ENCODE results near the gene SUN2. TPM values are rescaled to one million over a fixed set of nuclear protein-coding genes. Genes with fewer than 3 reads are reported as not detected.

The SUN2 gene
- total RNA-seq, 1 donor from 2014 or later, result 121 TPM

DNA sequence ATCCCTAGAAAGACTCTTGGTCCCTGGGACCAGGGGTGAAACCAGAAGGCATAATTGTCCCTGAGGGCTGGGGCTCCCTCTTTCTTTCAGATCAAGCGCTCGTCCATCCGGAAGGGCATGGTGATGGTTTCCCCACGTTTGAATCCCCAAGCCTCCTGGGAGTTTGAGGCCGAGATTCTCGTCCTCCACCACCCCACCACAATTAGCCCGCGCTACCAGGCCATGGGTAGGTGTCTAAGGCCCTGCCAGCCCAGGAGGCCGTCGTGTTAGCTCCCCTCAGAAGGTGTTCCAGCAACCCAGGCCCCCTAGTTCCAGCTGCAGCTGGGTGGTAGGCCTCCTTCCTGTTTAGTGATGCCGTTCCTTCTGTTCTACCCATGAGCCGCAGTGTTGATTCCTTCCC is 28.7 kb downstream of the SUN2 start:
- H3K36me3 Mint-ChIP-seq (ENCODE audit: low read depth), result peaks cover 93% of the 10 kb centered on the region
- H3K4me1 Mint-ChIP-seq (ENCODE audit: low read depth), result no peaks in the 10 kb centered on the region
- H3K27me3 Mint-ChIP-seq (ENCODE audit: low read depth), result no peaks in the 10 kb centered on the region
- H3K4me3 Mint-ChIP-seq (ENCODE audit: low read depth), result no peak overlapping the region
- H3K9me3 Mint-ChIP-seq, result no peaks in the 10 kb centered on the region
- intact Hi-C loops (cut with micrococcal nuclease), result no loop called here
- DNase-seq (ENCODE audit: low spot score), result no peak
- H3K27ac Mint-ChIP-seq, result no peak overlapping the region

DNA sequence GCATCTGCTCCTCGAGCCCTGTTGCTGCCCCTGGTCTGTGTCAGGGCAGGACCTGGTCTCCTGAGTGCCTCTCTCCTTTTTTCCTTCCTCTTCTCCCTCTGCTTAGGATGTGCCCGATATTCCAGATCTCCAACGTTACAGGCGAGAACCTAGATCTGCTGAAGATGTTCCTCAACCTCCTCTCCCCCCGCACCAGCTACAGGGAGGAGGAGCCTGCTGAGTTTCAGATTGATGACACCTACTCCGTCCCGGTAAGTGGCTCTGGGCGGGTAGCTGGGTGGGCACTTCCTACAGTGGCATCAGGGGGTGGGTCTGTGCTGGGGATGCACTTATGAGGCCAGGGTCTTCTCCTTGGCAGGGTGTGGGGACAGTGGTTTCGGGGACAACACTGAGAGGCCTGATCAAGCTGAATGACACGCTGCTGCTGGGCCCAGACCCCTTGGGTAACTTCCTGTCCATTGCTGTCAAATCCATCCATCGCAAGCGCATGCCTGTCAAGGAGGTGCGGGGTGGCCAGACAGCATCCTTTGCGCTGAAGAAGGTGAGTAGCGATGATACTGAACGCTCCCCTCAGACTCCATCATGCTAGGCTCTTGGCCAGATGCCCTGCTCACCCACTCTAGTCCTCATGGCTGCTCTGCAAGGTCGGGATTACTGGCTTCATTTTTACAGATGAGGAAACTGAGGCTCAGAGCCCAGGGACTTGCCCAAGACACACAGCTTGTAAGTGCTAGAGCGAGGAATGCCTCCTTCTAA is 29.7 kb downstream of the SUN2 start:
- intact Hi-C loops (cut with micrococcal nuclease), result no loop called here
- Mint-ChIP-seq H3K4me3 (ENCODE audit: low read depth) (no peak overlapping the region), H3K27me3 (ENCODE audit: low read depth) (no peaks in the 10 kb centered on the region), H3K36me3 (ENCODE audit: low read depth) (peaks cover 96% of the 10 kb centered on the region), H3K4me1 (ENCODE audit: low read depth) (no peaks in the 10 kb centered on the region), H3K27ac (no peak overlapping the region), H3K9me3 (no peaks in the 10 kb centered on the region)
- no peak for DNase-seq (ENCODE audit: low spot score)

GRCh38 chr22:38724926-38725571 is 30.7 kb downstream of the SUN2 start:
- H3K27ac Mint-ChIP-seq, result no peak overlapping the region
- H3K27me3 Mint-ChIP-seq (ENCODE audit: low read depth), result no peaks in the 10 kb centered on the region
- H3K4me1 Mint-ChIP-seq (ENCODE audit: low read depth), result no peaks in the 10 kb centered on the region
- H3K4me3 Mint-ChIP-seq (ENCODE audit: low read depth), result no peak overlapping the region
- H3K36me3 Mint-ChIP-seq (ENCODE audit: low read depth), result peaks cover 91% of the 10 kb centered on the region
- intact Hi-C loops (cut with micrococcal nuclease), result no loop called here
- DNase-seq (ENCODE audit: low spot score), result no peak
- H3K9me3 Mint-ChIP-seq, result no peaks in the 10 kb centered on the region

DNA sequence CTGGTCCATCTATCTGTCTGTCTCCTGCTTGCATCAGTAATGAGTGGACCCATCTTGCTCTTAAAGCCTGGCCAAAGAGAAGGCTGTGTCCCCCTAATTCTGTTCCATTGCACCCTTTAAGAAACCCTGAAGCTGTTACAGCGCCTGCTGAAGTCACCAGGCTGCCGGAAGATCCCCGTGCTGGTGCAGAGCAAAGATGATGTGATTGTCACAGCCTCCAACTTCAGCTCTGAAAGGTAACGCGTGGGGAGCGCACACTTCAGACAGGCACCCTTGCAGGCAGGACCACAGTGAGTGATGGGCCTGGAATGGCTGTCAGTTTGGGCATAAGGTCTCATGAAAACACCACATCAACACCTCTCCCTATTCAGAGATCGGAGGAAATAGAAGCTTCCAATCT is 31.6 kb downstream of the SUN2 start:
- Mint-ChIP-seq H3K27me3 (ENCODE audit: low read depth) (no peaks in the 10 kb centered on the region), H3K4me1 (ENCODE audit: low read depth) (no peaks in the 10 kb centered on the region), H3K9me3 (no peaks in the 10 kb centered on the region), H3K27ac (no peak overlapping the region), H3K36me3 (ENCODE audit: low read depth) (peaks cover 87% of the 10 kb centered on the region), H3K4me3 (ENCODE audit: low read depth) (no peak overlapping the region)
- intact Hi-C loops (cut with micrococcal nuclease), result no loop called here
- DNase-seq (ENCODE audit: low spot score), result no peak

GRCh38 chr22:38721551-38721950 is 34.2 kb downstream of the SUN2 start:
- peaks cover 3% of the 10 kb centered on the region for H3K4me1 Mint-ChIP-seq (ENCODE audit: low read depth)
- intact Hi-C loops (cut with micrococcal nuclease), result no loop called here
- no peaks in the 10 kb centered on the region for H3K9me3 Mint-ChIP-seq
- H3K27me3 Mint-ChIP-seq (ENCODE audit: low read depth), result no peaks in the 10 kb centered on the region
- H3K27ac Mint-ChIP-seq, result no peak overlapping the region
- DNase-seq (ENCODE audit: low spot score), result no peak
- H3K36me3 Mint-ChIP-seq (ENCODE audit: low read depth), result peaks cover 84% of the 10 kb centered on the region
- H3K4me3 Mint-ChIP-seq (ENCODE audit: low read depth), result no peak overlapping the region

GRCh38 chr22:38720350-38720749 is 35.4 kb downstream of the SUN2 start:
- no peaks in the 10 kb centered on the region for H3K9me3 Mint-ChIP-seq
- H3K36me3 Mint-ChIP-seq (ENCODE audit: low read depth), result peaks cover 75% of the 10 kb centered on the region
- no peak for DNase-seq (ENCODE audit: low spot score)
- no peak overlapping the region for H3K27ac Mint-ChIP-seq
- H3K4me3 Mint-ChIP-seq (ENCODE audit: low read depth), result no peak overlapping the region
- no peaks in the 10 kb centered on the region for H3K27me3 Mint-ChIP-seq (ENCODE audit: low read depth)
- intact Hi-C loops (cut with micrococcal nuclease), result no loop called here
- H3K4me1 Mint-ChIP-seq (ENCODE audit: low read depth), result peaks cover 3% of the 10 kb centered on the region

DNA sequence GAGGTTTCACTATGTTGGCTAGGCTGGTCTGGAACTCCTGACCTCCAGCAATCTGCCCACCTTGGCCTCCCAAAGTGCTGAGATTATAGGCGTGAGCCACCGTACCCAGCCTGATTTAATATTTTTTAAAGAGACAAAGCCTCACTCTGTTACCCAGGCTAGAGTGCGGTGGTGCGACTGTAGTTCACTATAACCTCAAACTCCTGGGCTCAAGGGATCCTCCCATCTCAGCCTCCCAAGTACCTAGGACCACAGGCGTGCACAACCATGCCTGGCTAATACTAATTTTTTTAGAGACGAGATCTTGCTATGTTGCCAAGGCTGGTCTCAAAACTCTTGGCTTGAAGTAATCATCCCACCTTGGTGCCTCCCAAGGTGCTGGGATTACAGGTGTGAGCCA is 36.6 kb downstream of the SUN2 start:
- no peaks in the 10 kb centered on the region for H3K9me3 Mint-ChIP-seq
- no peak overlapping the region for H3K27ac Mint-ChIP-seq
- H3K36me3 Mint-ChIP-seq (ENCODE audit: low read depth), result peaks cover 68% of the 10 kb centered on the region
- H3K4me1 Mint-ChIP-seq (ENCODE audit: low read depth), result peaks cover 5% of the 10 kb centered on the region
- no peak for DNase-seq (ENCODE audit: low spot score)
- intact Hi-C loops (cut with micrococcal nuclease), result no loop called here
- H3K27me3 Mint-ChIP-seq (ENCODE audit: low read depth), result no peaks in the 10 kb centered on the region
- H3K4me3 Mint-ChIP-seq (ENCODE audit: low read depth), result no peak overlapping the region

- Mint-ChIP-seq H3K36me3 (ENCODE audit: low read depth) (peaks cover 66% of the 10 kb centered on the region), H3K27ac (no peak overlapping the region), H3K4me3 (ENCODE audit: low read depth) (no peak overlapping the region), H3K9me3 (no peaks in the 10 kb centered on the region), H3K27me3 (ENCODE audit: low read depth) (no peaks in the 10 kb centered on the region), H3K4me1 (ENCODE audit: low read depth) (peaks cover 10% of the 10 kb centered on the region)
- intact Hi-C loops (cut with micrococcal nuclease), result no loop called here
- no peak for DNase-seq (ENCODE audit: low spot score)
Observed at GRCh38 chr22:38718414-38718813, 37.4 kb downstream of the SUN2 start.

GRCh38 chr22:38717244-38717643 is 38.6 kb downstream of the SUN2 start:
- H3K9me3 Mint-ChIP-seq, result no peaks in the 10 kb centered on the region
- no peak overlapping the region for H3K4me3 Mint-ChIP-seq (ENCODE audit: low read depth)
- H3K4me1 Mint-ChIP-seq (ENCODE audit: low read depth), result peaks cover 20% of the 10 kb centered on the region
- no peaks in the 10 kb centered on the region for H3K27me3 Mint-ChIP-seq (ENCODE audit: low read depth)
- no peak for DNase-seq (ENCODE audit: low spot score)
- intact Hi-C loops (cut with micrococcal nuclease), result no loop called here
- no peak overlapping the region for H3K27ac Mint-ChIP-seq
- peaks cover 66% of the 10 kb centered on the region for H3K36me3 Mint-ChIP-seq (ENCODE audit: low read depth)

DNA sequence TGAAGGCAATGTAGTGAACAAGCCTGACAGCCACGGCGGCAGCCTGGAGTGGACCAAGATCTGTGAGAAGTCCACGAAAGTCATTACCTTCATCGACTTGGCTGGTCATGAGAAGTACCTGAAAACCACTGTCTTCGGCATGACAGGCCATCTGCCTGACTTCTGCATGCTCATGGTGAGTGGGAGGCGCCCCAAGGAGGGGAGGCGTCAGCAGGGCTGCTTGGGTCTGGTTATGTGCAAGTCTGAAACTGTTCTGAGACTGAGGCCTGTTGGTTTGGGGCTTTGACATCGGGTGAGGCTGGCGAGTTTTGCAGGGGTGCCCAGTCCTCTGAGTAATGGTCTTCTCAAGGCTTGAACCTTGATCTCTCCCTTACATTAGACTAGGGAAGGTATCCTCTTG is 39.0 kb downstream of the SUN2 start:
- Mint-ChIP-seq H3K36me3 (ENCODE audit: low read depth) (peaks cover 66% of the 10 kb centered on the region), H3K27ac (no peak overlapping the region), H3K9me3 (no peaks in the 10 kb centered on the region), H3K4me3 (ENCODE audit: low read depth) (no peak overlapping the region), H3K4me1 (ENCODE audit: low read depth) (peaks cover 23% of the 10 kb centered on the region), H3K27me3 (ENCODE audit: low read depth) (no peaks in the 10 kb centered on the region)
- intact Hi-C loops (cut with micrococcal nuclease), result no loop called here
- no peak for DNase-seq (ENCODE audit: low spot score)

DNA sequence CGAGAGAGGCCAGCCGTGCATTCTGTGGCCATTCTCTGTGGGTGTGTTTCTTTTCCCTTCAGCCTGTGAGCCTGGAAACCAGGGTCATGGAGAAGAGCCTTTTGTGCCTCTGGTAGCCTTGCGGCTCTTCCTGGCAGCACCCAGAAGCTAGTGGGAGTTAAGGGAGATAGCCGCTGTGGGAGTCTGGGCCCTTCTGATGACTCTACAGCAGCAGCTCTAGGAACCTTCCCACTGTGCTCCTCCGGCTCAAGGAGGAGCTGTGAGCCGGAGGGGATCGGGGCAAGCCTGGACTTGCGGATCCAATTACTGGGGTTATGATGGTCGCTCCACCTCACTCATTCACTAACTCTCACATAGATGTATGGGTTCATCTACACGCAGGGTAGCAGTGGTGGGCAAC is 39.5 kb downstream of the SUN2 start:
- no peak for DNase-seq (ENCODE audit: low spot score)
- peaks cover 24% of the 10 kb centered on the region for H3K4me1 Mint-ChIP-seq (ENCODE audit: low read depth)
- no peaks in the 10 kb centered on the region for H3K27me3 Mint-ChIP-seq (ENCODE audit: low read depth)
- H3K27ac Mint-ChIP-seq, result peak overlapping the region; percentile 19
- no peaks in the 10 kb centered on the region for H3K9me3 Mint-ChIP-seq
- peaks cover 64% of the 10 kb centered on the region for H3K36me3 Mint-ChIP-seq (ENCODE audit: low read depth)
- intact Hi-C loops (cut with micrococcal nuclease), result no loop called here
- no peak overlapping the region for H3K4me3 Mint-ChIP-seq (ENCODE audit: low read depth)

DNA sequence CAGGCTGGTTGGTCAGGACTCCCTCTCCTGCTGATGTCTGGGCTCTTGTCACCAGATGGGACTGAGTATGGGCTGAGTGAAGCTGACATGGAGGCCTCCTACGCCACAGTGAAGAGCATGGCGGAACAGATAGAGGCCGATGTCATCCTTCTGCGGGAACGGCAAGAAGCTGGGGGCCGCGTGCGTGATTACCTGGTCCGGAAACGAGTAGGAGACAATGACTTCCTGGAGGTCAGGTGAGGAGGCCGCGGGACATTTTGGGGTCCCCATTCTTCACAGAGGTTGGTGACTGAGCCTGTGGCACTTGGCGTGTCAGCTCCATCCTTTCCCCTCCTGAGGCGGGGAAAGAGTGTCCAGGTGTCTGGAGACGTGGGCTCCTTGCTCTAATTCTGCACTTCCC is 39.9 kb downstream of the SUN2 start:
- Mint-ChIP-seq H3K4me3 (ENCODE audit: low read depth) (no peak overlapping the region), H3K4me1 (ENCODE audit: low read depth) (peaks cover 27% of the 10 kb centered on the region), H3K9me3 (no peaks in the 10 kb centered on the region), H3K36me3 (ENCODE audit: low read depth) (peaks cover 66% of the 10 kb centered on the region), H3K27ac (no peak overlapping the region), H3K27me3 (ENCODE audit: low read depth) (no peaks in the 10 kb centered on the region)
- DNase-seq (ENCODE audit: low spot score), result no peak
- intact Hi-C loops (cut with micrococcal nuclease), result no loop called here

DNA sequence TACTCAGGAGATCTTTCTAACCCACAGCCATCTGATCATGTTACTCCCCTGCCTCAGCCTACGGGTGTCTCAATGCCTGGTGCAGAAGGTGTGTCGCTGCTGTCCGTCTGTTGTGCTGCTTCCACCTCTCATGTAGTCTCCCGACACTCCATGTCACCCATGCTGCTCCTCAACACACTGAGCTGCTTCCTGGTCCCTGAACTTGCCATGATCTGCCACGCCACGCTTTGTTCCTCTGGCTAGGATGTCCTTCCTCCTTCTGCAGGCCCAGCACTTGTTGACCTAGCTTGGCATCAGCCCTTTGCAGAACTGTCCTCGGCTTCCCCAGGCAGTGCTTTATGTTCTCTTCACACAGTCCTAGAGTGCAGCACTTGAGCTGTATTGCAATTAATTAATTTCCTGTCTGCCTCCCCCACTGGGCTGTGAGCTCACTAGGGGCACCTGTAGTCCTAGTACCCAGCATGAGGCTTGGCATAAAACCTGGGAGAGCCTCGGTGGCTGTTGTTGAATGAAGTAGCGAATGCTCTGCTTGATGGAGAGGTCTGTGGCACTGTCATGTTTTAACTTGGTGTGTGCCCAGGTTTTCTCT is 40.5 kb downstream of the SUN2 start:
- H3K36me3 Mint-ChIP-seq (ENCODE audit: low read depth), result peaks cover 66% of the 10 kb centered on the region
- no peak overlapping the region for H3K4me3 Mint-ChIP-seq (ENCODE audit: low read depth)
- H3K27ac Mint-ChIP-seq, result no peak overlapping the region
- DNase-seq (ENCODE audit: low spot score), result no peak
- peaks cover 33% of the 10 kb centered on the region for H3K4me1 Mint-ChIP-seq (ENCODE audit: low read depth)
- no peaks in the 10 kb centered on the region for H3K9me3 Mint-ChIP-seq
- intact Hi-C loops (cut with micrococcal nuclease), result no loop called here
- H3K27me3 Mint-ChIP-seq (ENCODE audit: low read depth), result no peaks in the 10 kb centered on the region
